ENCODE data around the gene PRPF39.
"Not testable (repeated sequence)": the region's sequence is repeated elsewhere in the genome, so short reads cannot be mapped to it uniquely, and the experiment has no call there.

The PRPF39 gene

GRCh38 chr14:45140661-45141187, 56.8 kb downstream of the PRPF39 start:
- no peak for DNase-seq

- DNase-seq, result not testable (repeated sequence)
These were observed 58.2 kb downstream of the PRPF39 start for GRCh38 chr14:45142083-45142482.

- no peak for DNase-seq
These were observed 60.7 kb downstream of the PRPF39 start for GRCh38 chr14:45144658-45145057.

- DNase-seq, result no peak
These were observed 61.3 kb downstream of the PRPF39 start for GRCh38 chr14:45145214-45145613.

GRCh38 chr14:45149602-45150001, 65.7 kb downstream of the PRPF39 start:
- no peak for DNase-seq

- no peak for DNase-seq
These were observed 66.5 kb downstream of the PRPF39 start for GRCh38 chr14:45150386-45150890.

GRCh38 chr14:45156067-45156466, 72.2 kb downstream of the PRPF39 start:
- no peak for DNase-seq

All from stimulated activated CD4-positive, alpha-beta T cell treated with anti-CD3 and anti-CD28 coated beads, Interleukin-2, amount 100 ng/mL, for 48 hours (primary cell).